SK-N-SH (cell line): ENCODE measurements around the gene ZNF662. TPM values are rescaled to one million over a fixed set of nuclear protein-coding genes. Genes with fewer than 3 reads are reported as not detected.

Source experiments
- CTCF ChIA-PET: fragments of 300-600, 350-600 bp; formaldehyde crosslinking; extraction: SDS; loops from one replicate; lab custom pipeline; 2021; lab: Yijun Ruan, JAX
- POLR2A ChIA-PET: fragments of 350-600 bp; sonication (Branson Sonifier 250); formaldehyde crosslinking; extraction: SDS; loops from one replicate; lab custom pipeline; 2020; ENCODE audit warnings: antibody characterized with exemption, inconsistent platforms; lab: Yijun Ruan, JAX
- DNase-seq: peaks from one replicate; pipeline ENCODE4 v3.0.0; 2012
- H2AFZ ChIP-seq: fragments of 200-600 bp; sonication (generic); 2 replicates; pipeline ENCODE4 v1.8.1; 2016; ENCODE audit warnings: antibody characterized with exemption, mild to moderate bottlenecking, low read depth
- H3F3A ChIP-seq: fragments of 200-600 bp; sonication (generic); replicated peaks from 2 replicates; pipeline ENCODE3; 2016; ENCODE audit warnings: antibody characterized with exemption, mild to moderate bottlenecking; ENCODE audit not compliant: insufficient read depth
- H3K27ac ChIP-seq, 2 experiments: fragments of 200-500 bp in 1 of 2; fragments of 200-600 bp in 1 of 2; sonication (Bioruptor generic) in 1 of 2; sonication (generic), shearing (Covaris generic) in 1 of 2; 2 replicates each; pipeline versions ENCODE4 v1.5.1 to v1.6.1; 2014 to 2016; ENCODE audit warnings: low read depth in 2 of 2, inconsistent platforms in 1 of 2, low read length in 1 of 2, mild to moderate bottlenecking in 1 of 2, mixed read lengths in 1 of 2
- H3K27me3 ChIP-seq: fragments of 200-600 bp; sonication (generic), shearing (Covaris generic); 2 replicates; pipeline ENCODE4 v1.6.1; 2016; ENCODE audit warnings: mixed run types; ENCODE audit not compliant: insufficient read depth
- H3K36me3 ChIP-seq, 2 experiments: fragments of 200-500 bp in 1 of 2; fragments of 200-600 bp in 1 of 2; sonication (Bioruptor generic) in 1 of 2; sonication (generic) in 1 of 2; replicated peaks in 1 of 2; 2 replicates each; pipeline versions ENCODE3 to v1.5.1; 2014 to 2016; ENCODE audit warnings: low read length in 1 of 2, mild to moderate bottlenecking in 1 of 2; ENCODE audit not compliant: insufficient read depth in 2 of 2, control insufficient read depth in 1 of 2
- H3K4me1 ChIP-seq, 2 experiments: fragments of 200-500 bp in 1 of 2; fragments of 200-600 bp in 1 of 2; sonication (Bioruptor generic) in 1 of 2; sonication (generic), shearing (Covaris generic) in 1 of 2; 2 replicates each; pipeline versions ENCODE4 v1.5.1 to v1.6.1; 2014 to 2016; ENCODE audit warnings: low read depth in 1 of 2, low read length in 1 of 2, mixed run types in 1 of 2; ENCODE audit not compliant: insufficient read depth in 2 of 2, control insufficient read depth in 1 of 2
- H3K4me2 ChIP-seq: fragments of 200-600 bp; sonication (generic), shearing (Covaris generic); 2 replicates; pipeline ENCODE4 v1.6.1; 2017; ENCODE audit warnings: mixed run types
- H3K4me3 ChIP-seq, 2 experiments: fragments of 200-500 bp in 1 of 2; fragments of 200-600 bp in 1 of 2; sonication (Bioruptor generic) in 1 of 2; sonication (generic), shearing (Covaris generic) in 1 of 2; 2 replicates each; pipeline versions ENCODE4 v1.5.1 to v1.8.1; 2014 to 2016; ENCODE audit warnings: low read depth in 2 of 2, inconsistent platforms in 1 of 2, low read length in 1 of 2, mild to moderate bottlenecking in 1 of 2, mixed read lengths in 1 of 2, moderate library complexity in 1 of 2
- H3K79me2 ChIP-seq: fragments of 200-600 bp; sonication (generic); 2 replicates; pipeline ENCODE4 v1.8.1; 2017; ENCODE audit warnings: mild to moderate bottlenecking; ENCODE audit not compliant: insufficient read depth
- H3K9ac ChIP-seq: fragments of 200-600 bp; sonication (generic); 2 replicates; pipeline ENCODE4 v1.6.1; 2017; ENCODE audit warnings: mixed run types
- H3K9me2 ChIP-seq: fragments of 200-600 bp; sonication (generic); 2 replicates; pipeline ENCODE4 v1.6.1; 2017; ENCODE audit warnings: mixed run types
- H3K9me3 ChIP-seq: fragments of 200-600 bp; sonication (generic); 2 replicates; pipeline ENCODE4 v1.6.1; 2017; ENCODE audit warnings: mixed run types, mild to moderate bottlenecking, moderate library complexity
- H4K20me1 ChIP-seq: fragments of 200-600 bp; sonication (generic); 2 replicates; pipeline ENCODE4 v1.6.1; 2017; ENCODE audit warnings: mild to moderate bottlenecking, mixed run types; ENCODE audit not compliant: insufficient read depth
- CHD2 ChIP-seq: fragments of 150-350 bp; IDR thresholded peaks from 2 replicates; pipeline ENCODE4 v1.6.1; 2018; ENCODE audit warnings: low read length; ENCODE audit not compliant: partially characterized antibody
- EZH2phosphoT487 ChIP-seq: fragments of 200-600 bp; sonication (generic); IDR thresholded peaks from 2 replicates; pipeline ENCODE4 v1.6.1; 2017; ENCODE audit warnings: low read depth, mixed run types, mild to moderate bottlenecking, antibody characterized with exemption, moderate library complexity, borderline replicate concordance
- FOSL2 ChIP-seq: IDR thresholded peaks from 2 replicates; pipeline ENCODE4 v1.4.0; 2012; ENCODE audit warnings: low read depth, mild to moderate bottlenecking, moderate library complexity, borderline replicate concordance
- FOXM1 ChIP-seq: IDR thresholded peaks from 2 replicates; pipeline ENCODE4 v1.4.0; 2012; ENCODE audit warnings: low read depth, mild to moderate bottlenecking
- GATA2 ChIP-seq: sonication (generic); formaldehyde crosslinking; IDR thresholded peaks from 2 replicates; pipeline ENCODE4 v1.5.0; 2020; ENCODE audit warnings: mild to moderate bottlenecking, missing genetic modification reagents
- JUND ChIP-seq: IDR thresholded peaks from 2 replicates; pipeline ENCODE4 v1.4.0; 2012
- MXI1 ChIP-seq: IDR thresholded peaks from 2 replicates; pipeline ENCODE4 v1.6.1; 2012; ENCODE audit warnings: mild to moderate bottlenecking, low read depth, low read length, improper control_type of control experiment
- NFIC ChIP-seq: IDR thresholded peaks from 2 replicates; pipeline ENCODE4 v1.4.0; 2012; ENCODE audit warnings: borderline replicate concordance
- NRF1 ChIP-seq: IDR thresholded peaks from 2 replicates; pipeline ENCODE4 v1.6.1; 2012; ENCODE audit warnings: low read depth, mild to moderate bottlenecking, low read length
- PBX3 ChIP-seq: IDR thresholded peaks from 2 replicates; pipeline ENCODE4; 2012
- REST ChIP-seq: IDR thresholded peaks from 2 replicates; pipeline ENCODE4 v1.6.1; 2012; ENCODE audit warnings: mild to moderate bottlenecking, low read depth, low read length, moderate library complexity
- RFX5 ChIP-seq: IDR thresholded peaks from 2 replicates; pipeline ENCODE4 v1.6.1; 2012; ENCODE audit warnings: mild to moderate bottlenecking, improper control_type of control experiment, low read length
- RXRA ChIP-seq: IDR thresholded peaks from 2 replicates; pipeline ENCODE4 v1.4.0; 2012; ENCODE audit warnings: low read depth, mild to moderate bottlenecking, borderline replicate concordance
- SIN3A ChIP-seq: IDR thresholded peaks from 2 replicates; pipeline ENCODE4 v1.6.1; 2012; ENCODE audit warnings: low read depth, mild to moderate bottlenecking, low read length, moderate library complexity, borderline replicate concordance
- SMC3 ChIP-seq: IDR thresholded peaks from 2 replicates; pipeline ENCODE4 v1.6.1; 2012; ENCODE audit warnings: low read depth, low read length, improper control_type of control experiment
- TAF1 ChIP-seq: IDR thresholded peaks from 2 replicates; pipeline ENCODE4 v1.6.1; 2012; ENCODE audit warnings: low read depth, mild to moderate bottlenecking, low read length, moderate library complexity, borderline replicate concordance
- TEAD4 ChIP-seq: IDR thresholded peaks from 2 replicates; pipeline ENCODE4 v1.4.0; 2012; ENCODE audit warnings: mild to moderate bottlenecking, borderline replicate concordance; ENCODE audit not compliant: insufficient read depth
- USF1 ChIP-seq: IDR thresholded peaks from 2 replicates; pipeline ENCODE4 v1.4.0; 2012; ENCODE audit warnings: low read depth, borderline replicate concordance
- USF2 ChIP-seq: fragments of 150-350 bp; IDR thresholded peaks from 2 replicates; pipeline ENCODE4 v1.6.1; 2017; ENCODE audit warnings: antibody characterized with exemption, low read length, low read depth, borderline replicate concordance
- YY1 ChIP-seq: IDR thresholded peaks from 2 replicates; pipeline ENCODE4 v1.4.0; 2012; ENCODE audit warnings: low read depth, mild to moderate bottlenecking
- polyA plus RNA-seq, 3 experiments: library from polyadenylated mRNA; depleted of rRNA; stranded (reverse); fragments of >200 nt; gene quantifications; 2 replicates each; pipeline ENCODE4 v1.2.3, GENCODE V29; 2012

ZNF662 gene
- polyA plus RNA-seq, 1 of the 3 experiments (the other 2 are of a cell fraction), result 0.30 TPM

- DNase-seq, result no peak
- Histone ChIP-seq H3K27me3 (no peaks in the 10 kb centered on the region), H3K4me2 (no peak overlapping the region), H3K27ac (no peak overlapping the region), H3K4me1 (no peaks in the 10 kb centered on the region), H3K36me3 (no peaks in the 10 kb centered on the region), H2AFZ (no peak overlapping the region), H3K79me2 (no peaks in the 10 kb centered on the region), H4K20me1 (no peaks in the 10 kb centered on the region), H3K9me2 (no peaks in the 10 kb centered on the region), H3K4me3 (no peak overlapping the region), H3F3A (no peaks in the 10 kb centered on the region), H3K9ac (no peak overlapping the region), H3K9me3 (no peaks in the 10 kb centered on the region)
- ChIA-PET CTCF (no interaction called here), POLR2A (no interaction called here)
- TF ChIP-seq EZH2phosphoT487, result no peak
- no peak for TF ChIP-seq REST
- TF ChIP-seq FOSL2, result no peak
- no peak for TF ChIP-seq SIN3A
- TF ChIP-seq RXRA, result no peak
- TF ChIP-seq YY1, result no peak
- TF ChIP-seq CHD2, result no peak
- TF ChIP-seq USF2, result no peak
- TF ChIP-seq MXI1, result no peak
- TF ChIP-seq RFX5, result no peak
- no peak for TF ChIP-seq SMC3
- TF ChIP-seq FOXM1, result no peak
- TF ChIP-seq NRF1, result no peak
- TF ChIP-seq TAF1, result no peak
- no peak for TF ChIP-seq TEAD4
- TF ChIP-seq GATA2, result no peak
- TF ChIP-seq PBX3, result no peak
- TF ChIP-seq USF1, result no peak
- TF ChIP-seq NFIC, result no peak
- no peak for TF ChIP-seq JUND
Observed at GRCh38 chr3:42895580-42895868, 10.4 kb upstream of the ZNF662 start.
